ENCODE data around the gene URM1. TPM values are rescaled to one million over a fixed set of nuclear protein-coding genes. Genes with fewer than 3 reads are reported as not detected.

URM1 gene
- total and polyA plus RNA-seq, 10 of the 15 experiments (the other 5 are each of a cell fraction or from before 2014, with no cell fraction given), result 7.9 to 75.8 (median 63.7) TPM

DNA sequence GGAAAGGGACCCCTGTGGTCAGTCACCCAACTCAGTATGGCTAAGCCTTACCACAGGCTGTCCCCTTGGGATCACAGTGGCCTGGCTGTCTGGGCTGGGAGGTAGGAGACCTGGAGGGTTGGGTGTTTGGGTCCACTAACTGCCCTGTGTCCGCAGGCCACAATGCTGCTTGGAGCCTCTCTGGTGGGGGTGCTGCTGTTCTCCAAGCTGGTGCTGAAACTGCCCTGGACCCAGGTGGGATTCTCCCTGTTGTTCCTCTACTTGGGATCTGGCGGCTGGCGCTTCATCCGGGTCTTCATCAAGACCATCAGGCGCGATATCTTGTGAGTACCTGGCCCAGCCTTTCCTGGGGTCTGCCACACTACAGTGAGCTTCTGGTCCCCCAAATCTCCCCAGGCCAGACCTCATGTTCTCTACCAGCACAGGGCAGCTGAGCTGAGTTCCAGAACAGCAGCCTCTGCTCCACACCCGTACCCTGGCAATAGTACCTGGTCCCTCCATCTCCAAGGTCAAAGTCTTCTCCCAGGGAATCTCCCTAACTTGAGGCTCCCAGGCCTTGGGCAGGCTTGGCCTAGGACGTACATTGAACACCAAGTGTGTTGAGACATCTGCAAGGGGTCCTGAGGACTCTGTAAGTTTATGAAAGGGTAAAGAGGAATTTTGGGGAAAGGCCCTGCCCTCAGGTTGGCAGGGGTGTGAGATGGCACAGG lies 28.0 kb upstream of the URM1 start (continued):
- TF ChIP-seq, protein P1, sequence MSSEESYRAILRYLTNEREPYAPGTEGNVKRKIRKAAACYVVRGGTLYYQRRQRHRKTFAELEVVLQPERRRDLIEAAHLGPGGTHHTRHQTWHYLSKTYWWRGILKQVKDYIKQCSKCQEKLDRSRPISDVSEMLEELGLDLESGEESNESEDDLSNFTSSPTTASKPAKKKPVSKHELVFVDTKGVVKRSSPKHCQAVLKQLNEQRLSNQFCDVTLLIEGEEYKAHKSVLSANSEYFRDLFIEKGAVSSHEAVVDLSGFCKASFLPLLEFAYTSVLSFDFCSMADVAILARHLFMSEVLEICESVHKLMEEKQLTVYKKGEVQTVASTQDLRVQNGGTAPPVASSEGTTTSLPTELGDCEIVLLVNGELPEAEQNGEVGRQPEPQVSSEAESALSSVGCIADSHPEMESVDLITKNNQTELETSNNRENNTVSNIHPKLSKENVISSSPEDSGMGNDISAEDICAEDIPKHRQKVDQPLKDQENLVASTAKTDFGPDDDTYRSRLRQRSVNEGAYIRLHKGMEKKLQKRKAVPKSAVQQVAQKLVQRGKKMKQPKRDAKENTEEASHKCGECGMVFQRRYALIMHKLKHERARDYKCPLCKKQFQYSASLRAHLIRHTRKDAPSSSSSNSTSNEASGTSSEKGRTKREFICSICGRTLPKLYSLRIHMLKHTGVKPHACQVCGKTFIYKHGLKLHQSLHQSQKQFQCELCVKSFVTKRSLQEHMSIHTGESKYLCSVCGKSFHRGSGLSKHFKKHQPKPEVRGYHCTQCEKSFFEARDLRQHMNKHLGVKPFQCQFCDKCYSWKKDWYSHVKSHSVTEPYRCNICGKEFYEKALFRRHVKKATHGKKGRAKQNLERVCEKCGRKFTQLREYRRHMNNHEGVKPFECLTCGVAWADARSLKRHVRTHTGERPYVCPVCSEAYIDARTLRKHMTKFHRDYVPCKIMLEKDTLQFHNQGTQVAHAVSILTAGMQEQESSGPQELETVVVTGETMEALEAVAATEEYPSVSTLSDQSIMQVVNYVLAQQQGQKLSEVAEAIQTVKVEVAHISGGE (CRISPR knock-in tag; IDR thresholded peaks at IDR 0.05), result no peak

DNA sequence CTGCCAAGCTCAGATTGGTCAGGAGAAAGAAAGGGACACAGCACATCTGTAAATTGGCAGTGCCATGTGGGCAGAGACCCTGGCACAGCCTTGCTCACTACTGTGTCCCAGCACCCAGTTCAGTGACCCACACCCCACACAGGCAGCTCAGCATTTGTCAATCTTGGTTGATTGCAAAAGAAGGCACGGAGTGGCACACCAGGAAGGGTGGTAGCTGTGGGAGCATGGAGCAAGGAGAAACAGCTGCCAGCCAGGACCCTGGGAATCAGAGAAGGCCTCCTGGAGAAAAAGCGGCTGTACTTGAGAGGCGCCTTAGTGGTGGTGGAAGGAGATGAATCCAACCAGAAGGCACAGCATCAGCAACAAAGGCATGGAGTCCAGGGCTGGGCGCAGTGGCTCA lies 27.3 kb upstream of the URM1 start:
- WGBS (ENCODE audit: insufficient coverage, insufficient replicate concordance, low lambda C conversion rate, missing lambda C conversion rate), result 98% methylated on average over 4 of the region's 4 CpGs
- H3K79me2 ChIP-seq (ENCODE audit: control insufficient read depth, insufficient read depth, low read length), result no peaks in the 10 kb centered on the region
- no peaks in the 10 kb centered on the region for H3K27me3 ChIP-seq (replicated peaks in 1 of 2; ENCODE audit: control insufficient read depth in 2 of 2, insufficient read depth in 2 of 2, low read length in 1 of 2)
- in situ Hi-C loops (cut with MboI), result no loop called here
- intact Hi-C loops (cut with micrococcal nuclease; ENCODE audit: unreplicated experiment), result loop anchor here (5.0 kb wide), 1 partner anchor 217 kb away; the partner anchor contains the start of gene PTGES2
- ChIA-PET SMC1A (ENCODE audit: uncharacterized antibody, unreplicated experiment) (no interaction called here), RAD21 (ENCODE audit: unreplicated experiment) (no interaction called here), CTCF (interaction anchor here (1.7 to 2.4 kb wide), 2 partner anchors 18 to 89 kb away, joined by 3 to 14 read pairs; no protein-coding TSS in a partner anchor), POLR2A (no interaction called here)
- H3K4me3 ChIP-seq, result no peak overlapping the region
- H3K36me3 ChIP-seq (ENCODE audit: control insufficient read depth in 2 of 2, insufficient read depth in 2 of 2, low read length in 1 of 2), result peaks cover 0 to 3% of the 10 kb centered on the region in 2 experiments; a peak in 1 of 4 replicates
- FAIRE-seq, result no peak
- no peaks in the 10 kb centered on the region for H3K4me1 ChIP-seq (ENCODE audit: control insufficient read depth, insufficient read depth, low read length)
- H3K9me3 ChIP-seq (replicated peaks; ENCODE audit: control insufficient read depth, insufficient read depth, low read length), result no peaks in the 10 kb centered on the region
- TF ChIP-seq CHD4 (IDR thresholded peaks at IDR 0.05) (no peak), ZNF274 (IDR thresholded peaks at IDR 0.05; ENCODE audit: insufficient read depth, insufficient read length) (no peak), EED (IDR thresholded peaks at IDR 0.05; ENCODE audit: low read depth) (no peak), TCF3 (IDR thresholded peaks at IDR 0.05; ENCODE audit: borderline replicate concordance, insufficient read depth, low read depth, low read length) (no peak), HDAC2 (IDR thresholded peaks at IDR 0.05) (no peak), GABPA (IDR thresholded peaks at IDR 0.05; ENCODE audit: low read depth) (no peak), MYB (IDR thresholded peaks at IDR 0.05; ENCODE audit: borderline replicate concordance, low read depth, low read length) (no peak), JUNB (IDR thresholded peaks at IDR 0.05) (no peak), EZH2 (IDR thresholded peaks at IDR 0.05; ENCODE audit: borderline replicate concordance, control insufficient read depth, low read depth, low read length) (no peak), POU2F2 (IDR thresholded peaks at IDR 0.05; ENCODE audit: borderline replicate concordance, low read depth, low read length) (no peak)
- TF ChIP-seq, protein P2, sequence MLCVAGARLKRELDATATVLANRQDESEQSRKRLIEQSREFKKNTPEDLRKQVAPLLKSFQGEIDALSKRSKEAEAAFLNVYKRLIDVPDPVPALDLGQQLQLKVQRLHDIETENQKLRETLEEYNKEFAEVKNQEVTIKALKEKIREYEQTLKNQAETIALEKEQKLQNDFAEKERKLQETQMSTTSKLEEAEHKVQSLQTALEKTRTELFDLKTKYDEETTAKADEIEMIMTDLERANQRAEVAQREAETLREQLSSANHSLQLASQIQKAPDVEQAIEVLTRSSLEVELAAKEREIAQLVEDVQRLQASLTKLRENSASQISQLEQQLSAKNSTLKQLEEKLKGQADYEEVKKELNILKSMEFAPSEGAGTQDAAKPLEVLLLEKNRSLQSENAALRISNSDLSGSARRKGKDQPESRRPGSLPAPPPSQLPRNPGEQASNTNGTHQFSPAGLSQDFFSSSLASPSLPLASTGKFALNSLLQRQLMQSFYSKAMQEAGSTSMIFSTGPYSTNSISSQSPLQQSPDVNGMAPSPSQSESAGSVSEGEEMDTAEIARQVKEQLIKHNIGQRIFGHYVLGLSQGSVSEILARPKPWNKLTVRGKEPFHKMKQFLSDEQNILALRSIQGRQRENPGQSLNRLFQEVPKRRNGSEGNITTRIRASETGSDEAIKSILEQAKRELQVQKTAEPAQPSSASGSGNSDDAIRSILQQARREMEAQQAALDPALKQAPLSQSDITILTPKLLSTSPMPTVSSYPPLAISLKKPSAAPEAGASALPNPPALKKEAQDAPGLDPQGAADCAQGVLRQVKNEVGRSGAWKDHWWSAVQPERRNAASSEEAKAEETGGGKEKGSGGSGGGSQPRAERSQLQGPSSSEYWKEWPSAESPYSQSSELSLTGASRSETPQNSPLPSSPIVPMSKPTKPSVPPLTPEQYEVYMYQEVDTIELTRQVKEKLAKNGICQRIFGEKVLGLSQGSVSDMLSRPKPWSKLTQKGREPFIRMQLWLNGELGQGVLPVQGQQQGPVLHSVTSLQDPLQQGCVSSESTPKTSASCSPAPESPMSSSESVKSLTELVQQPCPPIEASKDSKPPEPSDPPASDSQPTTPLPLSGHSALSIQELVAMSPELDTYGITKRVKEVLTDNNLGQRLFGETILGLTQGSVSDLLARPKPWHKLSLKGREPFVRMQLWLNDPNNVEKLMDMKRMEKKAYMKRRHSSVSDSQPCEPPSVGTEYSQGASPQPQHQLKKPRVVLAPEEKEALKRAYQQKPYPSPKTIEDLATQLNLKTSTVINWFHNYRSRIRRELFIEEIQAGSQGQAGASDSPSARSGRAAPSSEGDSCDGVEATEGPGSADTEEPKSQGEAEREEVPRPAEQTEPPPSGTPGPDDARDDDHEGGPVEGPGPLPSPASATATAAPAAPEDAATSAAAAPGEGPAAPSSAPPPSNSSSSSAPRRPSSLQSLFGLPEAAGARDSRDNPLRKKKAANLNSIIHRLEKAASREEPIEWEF (IDR thresholded peaks at IDR 0.05; ENCODE audit: insufficient replicate concordance, low read depth, low read length), result no peak
- TF ChIP-seq, protein P3, sequence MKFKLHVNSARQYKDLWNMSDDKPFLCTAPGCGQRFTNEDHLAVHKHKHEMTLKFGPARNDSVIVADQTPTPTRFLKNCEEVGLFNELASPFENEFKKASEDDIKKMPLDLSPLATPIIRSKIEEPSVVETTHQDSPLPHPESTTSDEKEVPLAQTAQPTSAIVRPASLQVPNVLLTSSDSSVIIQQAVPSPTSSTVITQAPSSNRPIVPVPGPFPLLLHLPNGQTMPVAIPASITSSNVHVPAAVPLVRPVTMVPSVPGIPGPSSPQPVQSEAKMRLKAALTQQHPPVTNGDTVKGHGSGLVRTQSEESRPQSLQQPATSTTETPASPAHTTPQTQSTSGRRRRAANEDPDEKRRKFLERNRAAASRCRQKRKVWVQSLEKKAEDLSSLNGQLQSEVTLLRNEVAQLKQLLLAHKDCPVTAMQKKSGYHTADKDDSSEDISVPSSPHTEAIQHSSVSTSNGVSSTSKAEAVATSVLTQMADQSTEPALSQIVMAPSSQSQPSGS (IDR thresholded peaks at IDR 0.05; ENCODE audit: low read length), result no peak
- no peak overlapping the region for H3K4me2 ChIP-seq (ENCODE audit: control insufficient read depth, insufficient read depth)
- no peak overlapping the region for H3K9ac ChIP-seq (ENCODE audit: control insufficient read depth, insufficient read depth, low read length)
- no TSS peak for BruUV-seq (replicated peaks)
- H4K20me1 ChIP-seq (ENCODE audit: control insufficient read depth, insufficient read depth), result no peaks in the 10 kb centered on the region
- no peak overlapping the region for H2AFZ ChIP-seq (ENCODE audit: control insufficient read depth, low read depth, low read length)
- DNase-seq (ENCODE audit: low read depth, low spot score), result no peak
- no peak overlapping the region for H3K27ac ChIP-seq (ENCODE audit: control insufficient read depth, insufficient read depth)
- no peak for ATAC-seq

Data from GM12878 (cell line).